NCI-H510A (cell line): Measurements from ENCODE around the gene MYRIP.

Experiments
- DNase-seq: peaks from one replicate; lab custom pipeline; 2025; lab: John Stamatoyannopoulos, UW

Gene MYRIP

GRCh38 chr3:40291471-40291870 is 482.1 kb downstream of the MYRIP start:
- no peak for DNase-seq

- no peak for DNase-seq
Observed at GRCh38 chr3:40292637-40293349, 483.4 kb downstream of the MYRIP start.

- DNase-seq = no peak
Observed at GRCh38 chr3:40294434-40294833, 485.0 kb downstream of the MYRIP start.

GRCh38 chr3:40298075-40298474 is 488.7 kb downstream of the MYRIP start:
- DNase-seq = no peak

GRCh38 chr3:40299130-40299720 is 489.8 kb downstream of the MYRIP start:
- no peak for DNase-seq

- DNase-seq = no peak
Observed at GRCh38 chr3:40299721-40300335, 490.4 kb downstream of the MYRIP start.

GRCh38 chr3:40302784-40303183 is 493.4 kb downstream of the MYRIP start:
- DNase-seq = no peak

GRCh38 chr3:40304352-40304751 is 494.9 kb downstream of the MYRIP start:
- no peak for DNase-seq

GRCh38 chr3:40306336-40306735 is 496.9 kb downstream of the MYRIP start:
- DNase-seq = no peak

GRCh38 chr3:40307176-40307575 is 497.8 kb downstream of the MYRIP start:
- DNase-seq = no peak

GRCh38 chr3:40308725-40309417 is 499.5 kb downstream of the MYRIP start:
- DNase-seq = no peak

- peak; percentile 81 for DNase-seq
Observed at GRCh38 chr3:40309418-40309924, 500.1 kb downstream of the MYRIP start, which contains the start of gene EIF1B. Gene EIF1B, plus strand, starts transcription at chr3:40309707. Its CDS starts 235 bp downstream, at chr3:40309942.
